Activated CD8-positive, alpha-beta T cell treated with anti-CD3 and anti-CD28 coated beads for 36 hours (primary cell): ENCODE results near the gene ADA. TPM values are rescaled to one million over a fixed set of nuclear protein-coding genes. Genes with fewer than 3 reads are reported as not detected.

ENCODE experiments used
- ATAC-seq: fragments of 200-7000 bp; cut with Tn5 transposase; one replicate; pipeline ENCODE4 v1.10.0; 2021; ENCODE audit warnings: mild to moderate bottlenecking, moderate library complexity
- CTCF ChIA-PET: fragments of 350-600 bp; sonication (Branson Sonifier 250); formaldehyde crosslinking; loops from one replicate; lab custom pipeline; 2021; ENCODE audit warnings: antibody characterized with exemption; lab: Charles Lee
- POLR2A ChIA-PET: fragments of 350-600 bp; sonication (Branson Sonifier 250); formaldehyde crosslinking; loops from one replicate; lab custom pipeline; 2021; ENCODE audit warnings: antibody characterized with exemption; lab: Charles Lee
- DNase-seq: peaks from one replicate; pipeline ENCODE4 v3.0.0-alpha.2; 2020
- H3K27ac Mint-ChIP-seq: one replicate; pipeline ENCODE4 v1.8.0; 2021; ENCODE audit warnings: mild to moderate bottlenecking, mixed read lengths
- H3K27me3 Mint-ChIP-seq: one replicate; pipeline ENCODE4 v1.8.0; 2021; ENCODE audit warnings: mixed read lengths
- H3K36me3 Mint-ChIP-seq: one replicate; pipeline ENCODE4 v1.8.0; 2021; ENCODE audit warnings: low read depth, mixed read lengths
- H3K4me1 Mint-ChIP-seq: one replicate; pipeline ENCODE4 v1.8.0; 2021; ENCODE audit warnings: low read depth, mixed read lengths
- H3K4me3 Mint-ChIP-seq: one replicate; pipeline ENCODE4 v1.8.0; 2021; ENCODE audit warnings: mild to moderate bottlenecking, moderate library complexity, mixed read lengths
- H3K9me3 Mint-ChIP-seq: one replicate; pipeline ENCODE4 v1.8.0; 2021; ENCODE audit warnings: mixed read lengths
- intact Hi-C: fragments of 100-400 bp; cut with micrococcal nuclease; formaldehyde crosslinking; loops from one replicate; pipeline ENCODE4 v1.10.0; 2022
- total RNA-seq, 2 experiments: library from RNA; stranded (reverse); gene quantifications; one replicate each; pipeline ENCODE4 v1.2.3, GENCODE V29; 2021
- TF ChIP-seq, protein P1 (sequence below): fragments of 200-600 bp; IDR thresholded peaks from one replicate; pipeline ENCODE4 v1.8.0; 2022; ENCODE audit warnings: antibody characterized with exemption, mild to moderate bottlenecking

ADA gene
- total RNA-seq, 2 experiments from 2014 or later: 32.8 to 36.7 TPM

DNA sequence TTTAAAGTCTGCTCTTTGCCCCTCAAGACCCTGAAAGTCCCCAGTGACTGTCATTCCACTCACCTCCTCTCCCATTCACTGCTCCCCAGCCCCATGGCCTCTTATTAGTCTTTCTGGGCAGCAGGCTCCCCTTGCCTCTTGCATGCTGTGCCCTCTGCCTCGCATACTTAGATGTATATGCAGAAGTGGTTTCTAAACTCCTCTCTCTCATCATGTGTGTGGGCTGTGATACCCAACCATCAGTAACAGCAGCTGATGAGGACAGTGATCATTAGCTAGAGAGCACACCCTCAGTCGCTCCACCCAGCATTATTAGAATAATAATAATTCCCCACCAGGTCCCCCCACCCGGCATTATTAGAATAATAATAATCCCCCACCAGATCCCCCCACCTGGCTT lies 54.6 kb downstream of the ADA start:
- Mint-ChIP-seq H3K9me3 (no peaks in the 10 kb centered on the region), H3K27me3 (no peaks in the 10 kb centered on the region), H3K36me3 (no peaks in the 10 kb centered on the region), H3K27ac (no peak overlapping the region), H3K4me1 (peaks cover 15% of the 10 kb centered on the region), H3K4me3 (no peak overlapping the region)
- ATAC-seq (no peak), DNase-seq (no peak)
- intact Hi-C loops: no loop called here
- TF ChIP-seq, protein P1, sequence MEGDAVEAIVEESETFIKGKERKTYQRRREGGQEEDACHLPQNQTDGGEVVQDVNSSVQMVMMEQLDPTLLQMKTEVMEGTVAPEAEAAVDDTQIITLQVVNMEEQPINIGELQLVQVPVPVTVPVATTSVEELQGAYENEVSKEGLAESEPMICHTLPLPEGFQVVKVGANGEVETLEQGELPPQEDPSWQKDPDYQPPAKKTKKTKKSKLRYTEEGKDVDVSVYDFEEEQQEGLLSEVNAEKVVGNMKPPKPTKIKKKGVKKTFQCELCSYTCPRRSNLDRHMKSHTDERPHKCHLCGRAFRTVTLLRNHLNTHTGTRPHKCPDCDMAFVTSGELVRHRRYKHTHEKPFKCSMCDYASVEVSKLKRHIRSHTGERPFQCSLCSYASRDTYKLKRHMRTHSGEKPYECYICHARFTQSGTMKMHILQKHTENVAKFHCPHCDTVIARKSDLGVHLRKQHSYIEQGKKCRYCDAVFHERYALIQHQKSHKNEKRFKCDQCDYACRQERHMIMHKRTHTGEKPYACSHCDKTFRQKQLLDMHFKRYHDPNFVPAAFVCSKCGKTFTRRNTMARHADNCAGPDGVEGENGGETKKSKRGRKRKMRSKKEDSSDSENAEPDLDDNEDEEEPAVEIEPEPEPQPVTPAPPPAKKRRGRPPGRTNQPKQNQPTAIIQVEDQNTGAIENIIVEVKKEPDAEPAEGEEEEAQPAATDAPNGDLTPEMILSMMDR: no peak
- ChIA-PET POLR2A (interaction anchor here (1.2 kb wide), 1 partner anchor 21 kb away, joined by 3 read pairs; no protein-coding TSS in a partner anchor), CTCF (interaction anchor here (2.0 to 2.6 kb wide), 2 partner anchors 12 to 22 kb away, joined by 7 to 28 read pairs; no protein-coding TSS in a partner anchor)

DNA sequence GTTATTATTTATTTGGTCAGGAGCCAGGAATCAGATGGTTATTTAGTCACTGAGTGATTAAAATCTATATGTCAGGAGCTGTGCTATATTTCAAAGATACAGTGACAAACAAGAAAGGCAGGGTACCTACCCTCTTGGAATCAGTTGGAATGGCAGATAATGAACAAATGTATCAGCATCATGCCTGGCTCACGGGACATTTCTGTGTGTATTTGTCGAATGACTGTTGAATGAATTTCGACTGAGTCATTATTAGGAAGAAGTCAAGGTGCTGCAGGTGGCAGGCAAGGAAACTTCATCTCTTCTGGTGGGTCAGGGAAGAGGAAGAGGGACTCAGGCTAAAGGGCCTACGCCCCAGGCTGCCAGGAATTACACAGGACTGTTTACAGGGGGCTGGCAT lies 55.5 kb downstream of the ADA start:
- TF ChIP-seq, protein P1: no peak
- ATAC-seq (no peak), DNase-seq (no peak)
- Mint-ChIP-seq H3K4me3 (no peak overlapping the region), H3K27ac (no peak overlapping the region), H3K4me1 (peaks cover 15% of the 10 kb centered on the region), H3K36me3 (no peaks in the 10 kb centered on the region), H3K9me3 (no peaks in the 10 kb centered on the region), H3K27me3 (no peaks in the 10 kb centered on the region)
- intact Hi-C loops: no loop called here
- ChIA-PET CTCF (interaction anchor here (2.3 kb wide), 1 partner anchor 13 kb away, joined by 18 read pairs; no protein-coding TSS in a partner anchor), POLR2A (no interaction called here)

DNA sequence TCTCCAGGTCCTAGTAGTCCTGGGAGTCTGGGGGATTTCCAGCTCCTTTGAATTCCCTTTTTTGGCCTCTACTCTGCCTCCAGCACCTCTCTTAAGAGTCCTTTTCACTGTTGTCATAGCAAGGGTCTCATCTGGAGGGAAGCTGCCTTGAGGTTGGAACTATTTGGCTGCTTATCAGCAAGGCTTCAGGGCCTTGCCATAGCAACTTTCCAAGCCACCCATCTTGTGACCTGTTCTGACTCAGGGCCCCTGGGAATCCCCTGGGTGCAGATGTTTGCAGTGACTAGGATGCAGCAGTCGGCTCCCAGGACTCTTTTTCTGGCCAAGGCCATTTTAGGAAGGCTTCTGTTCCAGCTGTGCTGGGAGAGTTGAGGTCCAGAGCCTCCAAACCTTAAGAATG lies 56.8 kb downstream of the ADA start:
- ATAC-seq: peak; percentile 47
- no peaks in the 10 kb centered on the region for H3K36me3 Mint-ChIP-seq
- H3K27ac Mint-ChIP-seq: no peak overlapping the region
- TF ChIP-seq, protein P1: no peak
- H3K4me1 Mint-ChIP-seq: peaks cover 12% of the 10 kb centered on the region
- ChIA-PET CTCF (interaction anchor here (0.7 to 2.3 kb wide), 6 partner anchors 9 to 284 kb away, joined by 3 to 18 read pairs (median 4); partner anchors contain the start of gene FITM2), POLR2A (no interaction called here)
- H3K9me3 Mint-ChIP-seq: no peaks in the 10 kb centered on the region
- intact Hi-C loops: no loop called here
- peak; percentile 45 for DNase-seq
- H3K4me3 Mint-ChIP-seq: no peak overlapping the region
- no peaks in the 10 kb centered on the region for H3K27me3 Mint-ChIP-seq

- H3K4me3 Mint-ChIP-seq: no peak overlapping the region
- ChIA-PET POLR2A (no interaction called here), CTCF (interaction anchor here (1.0 to 2.3 kb wide), 6 partner anchors 10 to 283 kb away, joined by 3 to 18 read pairs (median 5); partner anchors contain the start of gene FITM2)
- H3K27me3 Mint-ChIP-seq: no peaks in the 10 kb centered on the region
- no peaks in the 10 kb centered on the region for H3K36me3 Mint-ChIP-seq
- intact Hi-C loops: no loop called here
- ATAC-seq (no peak), DNase-seq (no peak)
- TF ChIP-seq, protein P1: no peak
- H3K4me1 Mint-ChIP-seq: peaks cover 7% of the 10 kb centered on the region
- no peak overlapping the region for H3K27ac Mint-ChIP-seq
- H3K9me3 Mint-ChIP-seq: no peaks in the 10 kb centered on the region
Observed at GRCh38 chr20:44593751-44594150, 57.7 kb downstream of the ADA start.

GRCh38 chr20:44592366-44592765 lies 59.1 kb downstream of the ADA start:
- H3K27me3 Mint-ChIP-seq: no peaks in the 10 kb centered on the region
- TF ChIP-seq, protein P1: no peak
- H3K4me3 Mint-ChIP-seq: no peak overlapping the region
- H3K9me3 Mint-ChIP-seq: no peaks in the 10 kb centered on the region
- ChIA-PET POLR2A (no interaction called here), CTCF (no interaction called here)
- intact Hi-C loops: no loop called here
- no peaks in the 10 kb centered on the region for H3K36me3 Mint-ChIP-seq
- H3K4me1 Mint-ChIP-seq: peaks cover 2% of the 10 kb centered on the region
- H3K27ac Mint-ChIP-seq: no peak overlapping the region
- ATAC-seq: no peak
- DNase-seq: no peak
